D721Med (cell line): Measurements from ENCODE around the gene ZFP57.

Experiments
- DNase-seq: peaks from one replicate; pipeline ENCODE4 v3.0.0; 2011; ENCODE audit warnings: low spot score; ENCODE audit not compliant: insufficient read length
- FAIRE-seq: peaks from 2 replicates; lab custom pipeline; 2011; peaks lifted over from hg19 to GRCh38; lab: Jason Lieb, UNC
- TF ChIP-seq, protein P1 (sequence below): IDR thresholded peaks from 2 replicates; pipeline ENCODE4 v1.5.1; 2012; ENCODE audit warnings: mild to moderate bottlenecking, control low read depth; ENCODE audit not compliant: insufficient read depth; ENCODE audit errors: missing control alignments

The ZFP57 gene

DNA sequence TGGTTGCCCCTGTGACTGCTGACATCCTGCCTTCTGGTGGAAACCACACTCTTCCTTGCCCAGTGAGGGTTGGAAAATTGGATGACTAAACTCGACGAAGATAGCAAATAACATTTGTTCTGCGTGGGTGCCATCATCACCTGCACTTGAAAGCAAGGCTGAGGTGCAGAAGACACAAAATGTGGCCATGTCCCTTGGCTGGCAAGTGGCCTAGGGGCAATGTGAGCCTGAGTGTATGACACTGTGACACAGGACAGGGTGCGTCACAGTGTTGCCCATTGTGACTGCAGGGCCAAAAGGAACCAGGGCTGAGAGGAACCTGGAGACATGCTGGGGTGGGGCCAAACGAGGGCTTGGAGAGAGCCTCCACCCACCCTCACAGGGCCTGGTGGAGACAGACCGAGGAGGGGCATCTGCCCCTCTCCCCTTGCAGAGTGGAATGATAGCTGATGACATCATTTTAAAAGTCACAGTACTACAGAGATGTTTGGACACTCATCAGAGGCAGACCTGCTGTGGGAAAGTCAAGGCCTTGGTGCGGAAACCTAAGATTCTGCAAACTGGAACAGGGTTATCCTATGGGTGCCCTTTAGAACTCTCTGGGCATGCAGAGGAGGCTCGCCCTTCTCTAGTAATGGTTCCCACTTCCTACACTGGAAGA lies 29.5 kb upstream of the ZFP57 start:
- no peak for FAIRE-seq
- TF ChIP-seq, protein P1, sequence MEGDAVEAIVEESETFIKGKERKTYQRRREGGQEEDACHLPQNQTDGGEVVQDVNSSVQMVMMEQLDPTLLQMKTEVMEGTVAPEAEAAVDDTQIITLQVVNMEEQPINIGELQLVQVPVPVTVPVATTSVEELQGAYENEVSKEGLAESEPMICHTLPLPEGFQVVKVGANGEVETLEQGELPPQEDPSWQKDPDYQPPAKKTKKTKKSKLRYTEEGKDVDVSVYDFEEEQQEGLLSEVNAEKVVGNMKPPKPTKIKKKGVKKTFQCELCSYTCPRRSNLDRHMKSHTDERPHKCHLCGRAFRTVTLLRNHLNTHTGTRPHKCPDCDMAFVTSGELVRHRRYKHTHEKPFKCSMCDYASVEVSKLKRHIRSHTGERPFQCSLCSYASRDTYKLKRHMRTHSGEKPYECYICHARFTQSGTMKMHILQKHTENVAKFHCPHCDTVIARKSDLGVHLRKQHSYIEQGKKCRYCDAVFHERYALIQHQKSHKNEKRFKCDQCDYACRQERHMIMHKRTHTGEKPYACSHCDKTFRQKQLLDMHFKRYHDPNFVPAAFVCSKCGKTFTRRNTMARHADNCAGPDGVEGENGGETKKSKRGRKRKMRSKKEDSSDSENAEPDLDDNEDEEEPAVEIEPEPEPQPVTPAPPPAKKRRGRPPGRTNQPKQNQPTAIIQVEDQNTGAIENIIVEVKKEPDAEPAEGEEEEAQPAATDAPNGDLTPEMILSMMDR: no peak
- DNase-seq: no peak

DNA sequence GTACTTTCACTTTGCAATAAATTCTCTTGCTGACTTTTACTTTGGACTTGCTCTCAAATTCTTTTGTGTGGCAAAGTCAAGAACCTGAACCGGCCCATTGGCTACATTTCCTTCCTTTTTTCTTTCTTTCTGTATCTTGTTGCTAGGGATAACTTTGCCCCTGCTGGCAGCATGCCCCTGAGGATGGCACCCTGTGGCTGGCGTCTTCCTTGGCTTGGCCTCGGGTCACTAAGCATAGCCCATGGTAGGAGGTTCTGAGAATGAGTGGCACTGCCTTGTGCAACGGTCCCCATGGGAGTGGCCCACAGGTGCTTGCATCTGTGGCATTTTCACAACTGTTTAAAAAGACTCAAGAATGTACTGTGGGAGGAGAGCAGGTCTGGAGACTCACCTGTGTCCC lies 28.2 kb upstream of the ZFP57 start:
- DNase-seq: no peak
- TF ChIP-seq, protein P1: no peak
- FAIRE-seq: no peak

DNA sequence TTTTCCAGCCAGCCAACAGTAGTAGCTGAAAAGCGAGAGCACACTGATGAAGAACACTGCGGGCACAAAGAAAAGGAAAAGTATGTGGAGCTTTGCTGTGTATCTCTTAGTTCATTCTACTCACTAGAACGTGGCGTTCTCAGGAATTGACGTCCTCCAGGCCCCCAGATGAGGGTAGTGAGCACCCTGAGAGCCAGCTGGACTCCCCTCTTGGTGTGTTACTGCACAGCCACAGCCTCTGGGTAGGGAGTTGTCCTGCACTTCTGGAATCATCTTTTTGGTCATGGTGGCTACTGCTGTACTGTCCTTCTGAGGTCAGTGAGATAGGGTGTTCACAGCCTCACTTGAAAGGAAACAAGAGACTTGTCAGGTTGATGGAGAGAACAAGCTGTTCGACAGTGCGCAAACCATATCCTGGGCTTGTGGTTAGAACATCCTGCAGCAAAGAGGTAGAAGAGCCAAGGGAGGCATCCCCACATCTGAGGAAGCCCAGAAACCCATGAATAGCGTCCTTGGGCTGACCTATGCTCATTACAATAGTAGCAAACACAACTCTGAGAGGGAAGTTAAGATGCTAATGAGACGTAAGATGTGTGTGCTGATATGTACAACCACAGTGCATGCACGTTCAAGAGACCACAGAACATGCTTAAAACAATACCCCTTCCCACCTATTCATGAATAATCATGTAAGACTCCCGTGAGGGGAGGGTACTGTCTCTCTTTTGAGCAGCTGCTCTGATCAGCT lies 27.7 kb upstream of the ZFP57 start:
- FAIRE-seq: no peak
- TF ChIP-seq, protein P1: no peak
- no peak for DNase-seq

DNA sequence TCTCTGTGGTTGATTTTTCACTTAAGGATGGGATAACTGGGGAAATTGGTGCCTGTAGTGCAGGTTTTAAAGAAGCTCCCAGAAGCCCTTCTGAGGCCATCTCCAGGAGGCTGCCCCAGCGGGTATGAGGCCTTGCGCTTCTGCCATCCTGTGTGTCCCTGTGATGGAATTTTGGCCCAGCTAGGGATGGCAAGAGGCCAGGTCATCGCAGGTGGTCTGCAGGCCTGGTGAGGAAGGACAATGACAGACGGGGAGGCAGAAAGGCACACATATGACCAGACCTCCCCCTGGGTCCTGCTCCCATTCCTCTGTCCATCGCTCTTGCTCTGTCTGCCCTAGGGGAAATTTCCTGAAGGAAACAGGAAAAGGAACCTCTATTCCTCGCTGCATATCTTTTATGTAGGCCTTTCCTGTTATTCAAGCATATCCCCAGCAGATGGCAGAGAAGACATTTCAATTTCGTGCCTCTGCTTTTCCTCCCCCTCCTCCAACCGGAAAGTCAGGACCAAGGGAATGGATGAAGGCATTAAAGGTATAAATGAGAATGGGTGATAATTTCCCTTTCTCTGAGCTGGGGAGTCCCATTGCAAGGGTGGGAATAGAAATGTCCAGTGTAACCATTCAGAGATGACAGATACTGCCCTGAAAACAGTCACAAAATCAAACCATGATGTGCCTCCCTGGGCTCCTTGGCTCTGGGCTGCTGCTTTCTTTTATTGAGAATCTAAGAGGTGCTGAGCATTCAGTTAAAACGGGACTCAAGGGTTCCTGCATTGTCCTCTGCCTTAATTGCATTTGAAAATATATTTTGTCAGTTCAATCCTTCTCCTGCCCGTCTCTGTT lies 24.7 kb upstream of the ZFP57 start:
- TF ChIP-seq, protein P1: peak; percentile 55
- FAIRE-seq: no peak

DNA sequence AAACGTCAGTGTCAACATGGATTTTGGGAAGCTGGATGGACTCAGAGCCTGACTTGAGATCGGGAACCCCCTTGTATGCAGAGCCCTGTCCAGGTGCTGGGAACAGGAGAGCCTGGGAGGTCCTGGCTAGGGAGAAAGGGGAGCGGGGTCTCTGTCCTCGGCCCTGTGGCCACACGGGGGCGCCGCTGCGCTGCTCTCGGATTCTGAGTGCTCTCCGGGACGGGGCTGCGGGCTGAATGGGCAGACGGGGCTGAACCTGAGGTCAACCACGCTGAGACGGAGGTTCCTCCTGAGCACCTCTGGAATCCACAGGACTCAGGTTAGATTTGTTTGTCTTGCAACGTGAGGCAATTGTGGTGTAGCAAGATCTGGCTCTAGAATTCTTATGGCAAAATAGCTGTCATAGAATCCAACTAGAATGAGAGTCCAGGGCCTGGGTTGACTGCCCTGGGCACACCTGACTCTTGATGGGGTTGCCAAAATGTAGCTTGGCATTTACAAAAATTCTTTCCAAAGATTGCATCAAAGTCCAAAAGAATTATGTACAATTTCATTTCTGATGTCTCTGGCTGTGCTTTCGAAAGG lies 21.7 kb upstream of the ZFP57 start:
- no peak for FAIRE-seq
- TF ChIP-seq, protein P1: peak; percentile 33
- no peak for DNase-seq

More for the DNA sequence above, 24.7 kb upstream of the ZFP57 start:
- DNase-seq: no peak

DNA sequence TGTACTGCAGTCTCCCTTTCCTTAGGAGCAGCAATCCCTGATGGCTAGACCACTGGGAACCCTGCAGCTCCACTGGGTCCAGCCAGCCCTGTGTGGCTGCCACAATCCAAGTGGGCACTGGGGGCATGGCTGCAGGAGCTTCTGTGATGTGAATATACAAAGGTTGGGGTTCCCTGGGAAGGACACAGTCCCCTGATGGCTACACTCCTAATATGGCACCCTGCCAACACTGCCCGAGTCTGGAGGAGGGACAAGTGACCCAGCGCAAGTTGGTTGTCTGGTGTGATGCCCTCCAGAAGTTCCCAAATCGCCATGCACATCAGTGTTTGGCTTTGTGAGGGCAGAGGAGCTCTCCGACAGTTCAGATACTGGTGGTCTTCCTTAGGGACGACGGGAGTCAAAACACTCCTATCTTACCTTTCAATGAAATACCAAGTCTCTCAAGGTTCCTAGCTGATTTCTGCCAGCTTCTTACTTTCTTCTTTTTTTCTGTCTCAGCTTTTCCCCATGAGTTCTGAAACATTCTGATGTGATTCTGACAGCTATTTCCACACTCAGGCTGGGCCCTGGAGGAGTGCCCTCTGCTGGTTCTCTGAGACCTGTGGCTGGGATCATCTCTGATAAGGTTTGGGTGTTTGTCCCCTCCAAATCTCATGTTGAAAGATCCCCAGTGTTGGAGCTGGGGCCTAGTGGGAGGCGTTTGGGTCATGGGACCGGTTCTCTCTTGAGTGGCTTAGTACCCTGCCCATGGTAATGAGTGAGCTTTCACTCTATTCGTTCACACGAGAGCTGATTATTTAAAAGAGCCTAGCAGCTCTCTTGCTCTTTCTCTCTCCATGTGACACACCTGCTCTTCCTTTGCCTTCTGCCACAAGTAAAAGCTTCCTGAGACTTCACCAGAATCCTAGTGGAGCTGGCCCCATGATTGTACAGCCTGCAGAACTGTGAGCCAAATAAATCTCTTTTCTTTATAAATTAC lies 15.5 kb upstream of the ZFP57 start:
- FAIRE-seq (no peak), DNase-seq (no peak)

More for the DNA sequence above, 15.5 kb upstream of the ZFP57 start:
- TF ChIP-seq, protein P1: peak; percentile 27
